Neural cell (in vitro differentiated cells): ENCODE data around the gene INPP4B. TPM values are rescaled to one million over a fixed set of nuclear protein-coding genes. Genes with fewer than 3 reads are reported as not detected.

Experiments
- H2AFZ ChIP-seq: fragments of 200-600, 300-800 bp; sonication (generic), shearing (Covaris generic); 2 replicates; pipeline ENCODE4 v1.6.0; 2014; ENCODE audit warnings: low read depth, mild to moderate bottlenecking, antibody characterized with exemption, low read length, moderate library complexity
- H3F3A ChIP-seq: fragments of 200-600 bp; shearing (Covaris generic); 2 replicates; pipeline ENCODE4 v1.6.1; 2016; ENCODE audit warnings: mild to moderate bottlenecking, moderate library complexity, mixed read lengths, antibody characterized with exemption, low read length; ENCODE audit not compliant: insufficient read depth, poor library complexity, severe bottlenecking
- H3K27ac ChIP-seq: fragments of 200-600, 300-800 bp; sonication (generic), shearing (Covaris generic); 2 replicates; pipeline ENCODE4 v1.5.1; 2014; ENCODE audit warnings: mild to moderate bottlenecking, low read length, moderate library complexity
- H3K27me3 ChIP-seq: fragments of 300-800, 200-600 bp; sonication (generic), shearing (Covaris generic); 2 replicates; pipeline ENCODE4 v1.6.0; 2014; ENCODE audit warnings: mild to moderate bottlenecking, low read depth, low read length, moderate library complexity; ENCODE audit not compliant: insufficient read depth
- H3K36me3 ChIP-seq: fragments of 300-800, 200-600 bp; sonication (generic), shearing (Covaris generic); 2 replicates; pipeline ENCODE4 v1.5.1; 2014; ENCODE audit warnings: mild to moderate bottlenecking, antibody characterized with exemption, low read length, moderate library complexity; ENCODE audit not compliant: insufficient read depth
- H3K4me2 ChIP-seq: fragments of 300-800, 200-600 bp; sonication (generic), shearing (Covaris generic); 2 replicates; pipeline ENCODE4 v1.6.0; 2014; ENCODE audit warnings: mild to moderate bottlenecking, low read length
- H3K4me3 ChIP-seq: fragments of 300-800, 200-600 bp; sonication (generic), shearing (Covaris generic); 2 replicates; pipeline ENCODE4 v1.5.1; 2014; ENCODE audit warnings: mild to moderate bottlenecking, low read length, moderate library complexity
- H3K79me2 ChIP-seq: fragments of 200-600 bp; shearing (Covaris generic); replicated peaks from 2 replicates; pipeline ENCODE4 v1.6.0; 2014; ENCODE audit warnings: mild to moderate bottlenecking, low read length, moderate library complexity; ENCODE audit not compliant: insufficient read depth
- H3K9ac ChIP-seq: fragments of 300-800, 200-600 bp; sonication (generic), shearing (Covaris generic); 2 replicates; pipeline ENCODE4 v1.6.1; 2016; ENCODE audit warnings: mild to moderate bottlenecking, low read length, mixed read lengths
- H3K9me2 ChIP-seq: fragments of 200-600 bp; shearing (Covaris generic); 2 replicates; pipeline ENCODE4 v1.6.1; 2016; ENCODE audit warnings: mild to moderate bottlenecking, low read length, mixed read lengths; ENCODE audit not compliant: insufficient read depth
- H3K9me3 ChIP-seq: fragments of 200-600, 300-800 bp; sonication (generic), shearing (Covaris generic); 2 replicates; pipeline ENCODE4 v1.6.1; 2016; ENCODE audit warnings: mild to moderate bottlenecking, mixed run types, low read length, moderate library complexity, mixed read lengths
- H4K20me1 ChIP-seq: fragments of 200-600 bp; shearing (Covaris generic); 2 replicates; pipeline ENCODE4 v1.6.1; 2016; ENCODE audit warnings: mild to moderate bottlenecking, mixed run types; ENCODE audit not compliant: insufficient read depth
- EP300 ChIP-seq: fragments of 450-650 bp; conservative IDR thresholded peaks from 2 replicates; pipeline ENCODE4 v1.6.1; 2014; ENCODE audit warnings: antibody characterized with exemption, mild to moderate bottlenecking, moderate library complexity; ENCODE audit not compliant: poor library complexity, severe bottlenecking
- EZH2 ChIP-seq: fragments of 200-600, 300-800 bp; shearing (Covaris generic), sonication (generic); IDR thresholded peaks from 2 replicates; pipeline ENCODE4 v1.6.1; 2014; ENCODE audit warnings: antibody characterized with exemption, low read length, borderline replicate concordance, mild to moderate bottlenecking; ENCODE audit not compliant: insufficient read depth, poor library complexity, severe bottlenecking
- MXI1 ChIP-seq: fragments of 450-650 bp; conservative IDR thresholded peaks from 2 replicates; pipeline ENCODE4 v1.6.1; 2014; ENCODE audit warnings: antibody characterized with exemption, mild to moderate bottlenecking; ENCODE audit not compliant: poor library complexity, severe bottlenecking
- POLR2AphosphoS5 ChIP-seq: IDR thresholded peaks from 2 replicates; pipeline ENCODE4 v1.6.1; 2012
- RAD21 ChIP-seq: fragments of 450-650 bp; conservative IDR thresholded peaks from 2 replicates; pipeline ENCODE4 v1.6.1; 2014; ENCODE audit warnings: antibody characterized with exemption, mild to moderate bottlenecking, moderate library complexity
- SMC3 ChIP-seq: fragments of 450-650 bp; conservative IDR thresholded peaks from 2 replicates; pipeline ENCODE4 v1.6.1; 2014; ENCODE audit warnings: antibody characterized with exemption, mild to moderate bottlenecking, moderate library complexity; ENCODE audit not compliant: poor library complexity
- TAF1 ChIP-seq: IDR thresholded peaks from 2 replicates; pipeline ENCODE4 v1.6.1; 2012; ENCODE audit warnings: low read depth
- polyA plus RNA-seq: library from polyadenylated mRNA; depleted of rRNA; stranded (reverse); fragments of >200 nt; gene quantifications from 2 replicates; pipeline ENCODE4 v1.2.3, GENCODE V29; 2014
- TF ChIP-seq, protein P1 (sequence below): fragments of 450-650 bp; IDR thresholded peaks from 2 replicates; pipeline ENCODE4 v1.5.1; 2014; ENCODE audit warnings: antibody characterized with exemption, mild to moderate bottlenecking, moderate library complexity; ENCODE audit not compliant: poor library complexity, severe bottlenecking
- TF ChIP-seq, protein P2 (sequence below): IDR thresholded peaks from 2 replicates; pipeline ENCODE4 v1.6.1; 2012; ENCODE audit warnings: borderline replicate concordance

The INPP4B gene
- polyA plus RNA-seq, 1 donor from 2014 or later = 0.30 TPM

DNA sequence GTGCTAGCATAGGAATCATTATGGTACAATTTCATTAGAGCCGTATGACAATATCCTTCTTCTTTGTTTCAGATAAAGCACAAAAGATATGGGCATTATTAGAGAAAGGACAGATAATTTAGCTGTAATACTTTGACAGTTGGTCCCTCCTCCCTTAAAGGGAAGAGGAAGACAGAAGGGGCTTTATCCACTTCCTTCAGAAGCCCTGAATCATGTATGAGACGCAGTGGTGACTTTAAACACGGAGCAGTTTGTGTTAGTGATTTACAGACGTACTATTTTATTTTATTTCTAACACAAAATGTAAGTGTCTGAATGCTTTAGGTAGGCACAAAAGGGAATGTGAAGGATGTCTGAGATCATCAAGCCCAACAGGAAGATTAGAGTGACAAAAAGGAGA lies 742.1 kb downstream of the INPP4B start:
- TF ChIP-seq, protein P1, sequence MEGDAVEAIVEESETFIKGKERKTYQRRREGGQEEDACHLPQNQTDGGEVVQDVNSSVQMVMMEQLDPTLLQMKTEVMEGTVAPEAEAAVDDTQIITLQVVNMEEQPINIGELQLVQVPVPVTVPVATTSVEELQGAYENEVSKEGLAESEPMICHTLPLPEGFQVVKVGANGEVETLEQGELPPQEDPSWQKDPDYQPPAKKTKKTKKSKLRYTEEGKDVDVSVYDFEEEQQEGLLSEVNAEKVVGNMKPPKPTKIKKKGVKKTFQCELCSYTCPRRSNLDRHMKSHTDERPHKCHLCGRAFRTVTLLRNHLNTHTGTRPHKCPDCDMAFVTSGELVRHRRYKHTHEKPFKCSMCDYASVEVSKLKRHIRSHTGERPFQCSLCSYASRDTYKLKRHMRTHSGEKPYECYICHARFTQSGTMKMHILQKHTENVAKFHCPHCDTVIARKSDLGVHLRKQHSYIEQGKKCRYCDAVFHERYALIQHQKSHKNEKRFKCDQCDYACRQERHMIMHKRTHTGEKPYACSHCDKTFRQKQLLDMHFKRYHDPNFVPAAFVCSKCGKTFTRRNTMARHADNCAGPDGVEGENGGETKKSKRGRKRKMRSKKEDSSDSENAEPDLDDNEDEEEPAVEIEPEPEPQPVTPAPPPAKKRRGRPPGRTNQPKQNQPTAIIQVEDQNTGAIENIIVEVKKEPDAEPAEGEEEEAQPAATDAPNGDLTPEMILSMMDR = no peak
- TF ChIP-seq EP300 (no peak), POLR2AphosphoS5 (no peak), TAF1 (no peak), MXI1 (no peak), EZH2 (no peak), RAD21 (no peak), SMC3 (no peak)
- TF ChIP-seq, protein P2, sequence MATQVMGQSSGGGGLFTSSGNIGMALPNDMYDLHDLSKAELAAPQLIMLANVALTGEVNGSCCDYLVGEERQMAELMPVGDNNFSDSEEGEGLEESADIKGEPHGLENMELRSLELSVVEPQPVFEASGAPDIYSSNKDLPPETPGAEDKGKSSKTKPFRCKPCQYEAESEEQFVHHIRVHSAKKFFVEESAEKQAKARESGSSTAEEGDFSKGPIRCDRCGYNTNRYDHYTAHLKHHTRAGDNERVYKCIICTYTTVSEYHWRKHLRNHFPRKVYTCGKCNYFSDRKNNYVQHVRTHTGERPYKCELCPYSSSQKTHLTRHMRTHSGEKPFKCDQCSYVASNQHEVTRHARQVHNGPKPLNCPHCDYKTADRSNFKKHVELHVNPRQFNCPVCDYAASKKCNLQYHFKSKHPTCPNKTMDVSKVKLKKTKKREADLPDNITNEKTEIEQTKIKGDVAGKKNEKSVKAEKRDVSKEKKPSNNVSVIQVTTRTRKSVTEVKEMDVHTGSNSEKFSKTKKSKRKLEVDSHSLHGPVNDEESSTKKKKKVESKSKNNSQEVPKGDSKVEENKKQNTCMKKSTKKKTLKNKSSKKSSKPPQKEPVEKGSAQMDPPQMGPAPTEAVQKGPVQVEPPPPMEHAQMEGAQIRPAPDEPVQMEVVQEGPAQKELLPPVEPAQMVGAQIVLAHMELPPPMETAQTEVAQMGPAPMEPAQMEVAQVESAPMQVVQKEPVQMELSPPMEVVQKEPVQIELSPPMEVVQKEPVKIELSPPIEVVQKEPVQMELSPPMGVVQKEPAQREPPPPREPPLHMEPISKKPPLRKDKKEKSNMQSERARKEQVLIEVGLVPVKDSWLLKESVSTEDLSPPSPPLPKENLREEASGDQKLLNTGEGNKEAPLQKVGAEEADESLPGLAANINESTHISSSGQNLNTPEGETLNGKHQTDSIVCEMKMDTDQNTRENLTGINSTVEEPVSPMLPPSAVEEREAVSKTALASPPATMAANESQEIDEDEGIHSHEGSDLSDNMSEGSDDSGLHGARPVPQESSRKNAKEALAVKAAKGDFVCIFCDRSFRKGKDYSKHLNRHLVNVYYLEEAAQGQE = no peak
- H3K79me2 ChIP-seq = no peaks in the 10 kb centered on the region
- no peak overlapping the region for H3K9ac ChIP-seq
- H3K9me3 ChIP-seq = no peaks in the 10 kb centered on the region
- no peak overlapping the region for H3K4me2 ChIP-seq
- no peaks in the 10 kb centered on the region for H4K20me1 ChIP-seq
- H3K9me2 ChIP-seq = no peaks in the 10 kb centered on the region
- H3K27ac ChIP-seq = no peak overlapping the region
- no peak overlapping the region for H2AFZ ChIP-seq
- H3K36me3 ChIP-seq = no peaks in the 10 kb centered on the region
- H3K4me3 ChIP-seq = no peak overlapping the region
- H3K27me3 ChIP-seq = no peaks in the 10 kb centered on the region
- H3F3A ChIP-seq = no peaks in the 10 kb centered on the region

DNA sequence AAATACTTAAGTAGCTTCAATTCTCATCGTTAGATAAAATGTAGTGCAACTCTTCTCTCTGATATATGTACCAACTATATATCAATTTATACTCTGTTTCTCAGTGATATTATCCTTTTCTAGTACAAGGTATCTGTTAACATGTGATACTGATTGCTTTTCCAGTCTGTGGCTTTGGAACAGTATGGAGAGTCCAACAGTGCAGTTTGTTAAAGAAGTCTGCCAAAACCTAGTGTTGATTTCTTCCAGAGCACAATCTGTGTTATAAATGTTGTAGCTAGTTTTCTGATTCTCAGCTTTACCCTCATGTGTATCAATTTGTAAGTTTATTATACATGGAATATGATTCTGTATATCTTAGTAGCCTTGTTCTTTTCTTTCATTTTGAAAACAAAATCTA lies 744.7 kb downstream of the INPP4B start:
- no peaks in the 10 kb centered on the region for H3K36me3 ChIP-seq
- H3K9me3 ChIP-seq = no peaks in the 10 kb centered on the region
- no peaks in the 10 kb centered on the region for H3K27me3 ChIP-seq
- H3F3A ChIP-seq = no peaks in the 10 kb centered on the region
- H3K9me2 ChIP-seq = no peaks in the 10 kb centered on the region
- no peak overlapping the region for H3K4me2 ChIP-seq
- H2AFZ ChIP-seq = no peak overlapping the region
- no peak overlapping the region for H3K9ac ChIP-seq
- H3K27ac ChIP-seq = no peak overlapping the region
- no peaks in the 10 kb centered on the region for H3K79me2 ChIP-seq
- no peaks in the 10 kb centered on the region for H4K20me1 ChIP-seq
- H3K4me3 ChIP-seq = no peak overlapping the region
- TF ChIP-seq, protein P1 = no peak
- TF ChIP-seq RAD21 (no peak), SMC3 (no peak), TAF1 (no peak), POLR2AphosphoS5 (no peak), EP300 (no peak)
